Left lobe of liver (tissue), 2 donors: ENCODE results near the gene USP6NL. TPM values are rescaled to one million over a fixed set of nuclear protein-coding genes. Genes with fewer than 3 reads are reported as not detected.
"Not testable (repeated sequence)": the region's sequence is repeated elsewhere in the genome, so short reads cannot be mapped to it uniquely, and the experiment has no call there.

ENCODE experiments used
- ATAC-seq: fragments of 200-7000 bp; cut with Tn5 transposase; one replicate; pipeline ENCODE4 v1.9.1; 2020; ENCODE audit warnings: mild to moderate bottlenecking, moderate library complexity
- DNase-seq: peaks from one replicate; pipeline ENCODE4 v3.0.0-alpha.2; 2020; ENCODE audit warnings: low spot score
- total RNA-seq: library from RNA; stranded (reverse); gene quantifications from one replicate; pipeline ENCODE4 v1.2.1, GENCODE V29; 2021
- donor health status: DM: no; HTN: no; CAD: no; lungs with moderate emphysema.
- donor health status: DM: no; HTN: yes; CAD: no.

USP6NL gene
- total RNA-seq, 1 donor from 2014 or later, result 9.0 TPM

DNA sequence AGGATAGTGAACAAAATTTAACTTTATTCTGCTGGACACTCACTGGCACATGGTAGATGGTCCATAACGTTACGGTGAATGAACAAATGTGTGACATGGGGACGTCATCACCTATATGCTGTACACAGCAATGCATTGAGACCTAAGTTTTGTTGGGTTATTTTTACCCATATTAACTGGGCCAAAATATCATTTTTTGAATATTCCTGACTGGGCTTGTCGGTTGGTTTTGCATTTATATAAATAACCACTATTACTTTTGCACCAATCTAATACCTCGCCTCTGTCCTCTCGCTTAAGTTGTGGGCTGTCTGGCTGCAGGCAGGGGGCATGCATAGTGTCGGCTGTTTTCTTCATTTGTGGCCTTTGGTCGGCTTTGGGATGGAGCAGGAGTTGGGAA is 161.7 kb downstream of the USP6NL start:
- DNase-seq (no peak), ATAC-seq (no peak)

DNA sequence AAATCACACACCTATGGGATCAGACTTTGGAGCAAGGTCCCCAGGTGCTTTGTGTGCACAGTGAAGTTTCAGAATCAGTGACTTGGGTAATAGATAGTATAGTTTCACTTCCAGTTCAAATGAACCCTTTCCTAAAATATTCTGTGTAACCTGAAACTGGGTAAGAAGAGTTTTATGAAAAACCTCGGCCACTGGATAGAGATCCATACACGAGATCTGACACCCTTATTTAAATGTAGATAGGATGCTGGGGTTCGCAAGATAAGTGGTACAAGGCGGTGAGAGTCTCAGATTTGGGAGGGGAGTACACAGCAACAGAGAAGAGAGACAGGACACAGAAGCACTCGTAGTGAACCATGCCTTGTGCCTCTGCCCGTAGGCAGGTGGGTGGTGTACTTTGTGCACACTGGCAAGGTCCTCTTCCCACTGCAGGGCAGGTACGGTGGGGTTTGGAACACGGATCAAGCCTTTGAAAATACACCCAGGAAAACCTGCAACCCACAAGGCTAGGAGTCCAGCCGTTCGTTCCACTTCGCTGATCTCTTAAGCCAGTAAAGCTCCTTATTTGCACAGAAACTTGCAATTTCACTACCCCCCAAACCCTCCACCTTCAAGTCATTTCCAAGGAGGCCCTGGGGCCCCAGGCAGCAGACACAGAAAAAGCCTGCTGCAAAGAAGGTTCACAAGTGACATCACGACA is 162.8 kb downstream of the USP6NL start:
- DNase-seq, result no peak
- no peak for ATAC-seq

DNA sequence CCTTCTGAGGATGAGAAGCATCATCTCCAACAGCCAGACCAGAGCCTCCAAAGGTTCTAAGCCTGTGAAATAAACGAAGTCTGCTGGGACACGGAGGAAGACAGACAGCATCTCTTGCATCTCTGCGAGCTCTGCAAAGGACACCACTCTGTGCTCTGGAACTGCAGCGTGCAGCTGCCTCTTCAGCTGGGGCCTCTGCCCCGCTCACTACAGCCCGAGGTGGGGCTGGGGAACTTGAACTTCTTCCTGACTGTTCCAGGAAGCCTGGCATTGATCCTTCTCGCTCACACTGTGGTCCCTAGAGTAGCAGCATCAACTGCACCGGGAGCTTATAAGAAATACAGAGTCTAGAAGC is 163.3 kb downstream of the USP6NL start:
- no peak for ATAC-seq
- no peak for DNase-seq

DNA sequence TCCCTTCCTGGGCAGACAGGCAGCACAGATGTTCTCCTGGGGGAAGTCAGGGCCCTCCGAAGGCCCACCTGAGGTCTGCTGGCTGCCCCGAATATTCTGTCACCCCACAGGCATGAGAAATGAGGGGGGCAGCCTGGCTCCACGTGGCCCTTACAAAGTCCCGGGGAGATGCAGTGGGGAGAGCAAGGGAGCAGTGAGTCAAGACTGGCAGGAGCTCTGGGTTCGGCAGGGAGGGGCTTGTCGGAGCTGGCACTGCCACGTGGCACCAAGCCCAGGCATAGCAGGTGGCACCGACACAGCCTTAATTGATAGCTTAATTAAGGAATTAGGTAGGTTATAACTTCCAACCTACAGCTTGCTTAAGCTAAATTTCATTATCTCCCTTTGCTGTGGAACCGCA is 163.9 kb downstream of the USP6NL start:
- DNase-seq (no peak), ATAC-seq (no peak)

DNA sequence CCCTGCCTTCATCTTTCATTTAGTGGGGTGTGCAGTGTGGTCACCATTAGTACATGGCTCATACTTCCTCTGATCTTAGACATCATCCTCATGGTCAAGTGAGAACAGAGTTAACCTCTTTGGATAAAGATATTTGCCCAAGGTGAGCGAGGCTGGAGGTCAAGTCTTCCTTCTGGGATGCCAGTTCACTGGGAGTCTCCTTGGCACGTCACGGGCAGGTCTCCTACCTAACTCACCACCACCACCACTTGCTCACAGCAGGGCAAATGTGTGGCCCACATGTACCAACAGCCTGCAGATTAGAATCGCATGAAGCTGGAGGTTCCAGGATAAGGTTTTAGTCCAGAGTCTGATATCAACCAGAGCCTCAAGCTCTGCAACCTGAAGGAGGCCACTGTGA is 164.6 kb downstream of the USP6NL start:
- DNase-seq (no peak), ATAC-seq (no peak)

DNA sequence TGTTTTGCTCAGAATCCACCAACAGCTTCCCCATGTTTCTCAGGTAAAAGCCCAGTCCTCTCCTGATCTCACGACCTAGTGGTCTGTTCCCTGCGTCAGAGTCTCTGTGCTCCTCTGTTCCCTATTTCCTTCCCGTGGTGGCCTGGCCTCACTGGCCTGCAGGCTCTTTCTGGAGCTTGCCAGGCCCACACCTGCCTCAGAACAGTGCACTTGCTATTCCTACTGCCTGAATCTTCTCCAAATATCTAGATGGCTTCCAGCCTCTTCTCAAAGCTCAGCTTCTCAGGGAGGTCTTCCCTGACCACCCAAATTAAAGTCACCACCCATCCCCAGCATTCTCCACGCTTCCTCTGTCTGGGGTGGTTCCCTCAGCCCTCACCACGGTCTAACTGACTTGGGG is 165.3 kb downstream of the USP6NL start:
- no peak for ATAC-seq
- no peak for DNase-seq

DNA sequence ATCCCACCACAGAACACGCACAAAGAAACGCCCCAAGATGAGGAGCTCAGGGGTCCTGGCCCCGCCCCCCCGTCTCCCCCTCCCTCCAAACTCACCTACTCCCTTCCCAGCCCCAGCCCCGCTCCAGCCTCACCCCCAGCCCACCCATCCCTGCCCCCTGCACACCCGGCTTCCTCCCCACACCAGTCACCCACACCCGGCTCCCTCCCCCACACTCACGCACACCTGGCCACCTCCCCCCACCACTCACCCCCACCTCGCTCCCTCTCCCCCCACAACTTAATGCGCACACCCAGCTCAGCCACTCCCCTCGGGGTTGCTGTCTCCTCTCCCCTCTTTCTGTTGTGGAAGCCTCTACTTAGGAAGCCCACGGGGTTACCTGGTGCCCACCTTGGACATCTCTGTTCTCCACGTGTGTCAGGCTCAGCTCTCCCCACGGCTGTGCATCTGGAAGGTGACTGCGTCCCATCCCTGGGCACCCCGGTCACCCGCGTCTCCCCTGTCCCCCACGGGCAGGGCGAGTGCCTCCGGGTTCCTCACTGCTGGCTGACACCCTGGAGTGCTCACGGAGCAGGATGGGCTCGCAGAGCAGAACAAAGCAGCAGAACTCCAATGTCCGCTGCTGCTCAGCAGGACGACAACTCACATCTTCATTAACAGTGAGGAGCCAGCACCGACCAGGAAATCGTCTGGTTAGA is 166.8 kb downstream of the USP6NL start:
- no peak for DNase-seq
- ATAC-seq, result no peak

DNA sequence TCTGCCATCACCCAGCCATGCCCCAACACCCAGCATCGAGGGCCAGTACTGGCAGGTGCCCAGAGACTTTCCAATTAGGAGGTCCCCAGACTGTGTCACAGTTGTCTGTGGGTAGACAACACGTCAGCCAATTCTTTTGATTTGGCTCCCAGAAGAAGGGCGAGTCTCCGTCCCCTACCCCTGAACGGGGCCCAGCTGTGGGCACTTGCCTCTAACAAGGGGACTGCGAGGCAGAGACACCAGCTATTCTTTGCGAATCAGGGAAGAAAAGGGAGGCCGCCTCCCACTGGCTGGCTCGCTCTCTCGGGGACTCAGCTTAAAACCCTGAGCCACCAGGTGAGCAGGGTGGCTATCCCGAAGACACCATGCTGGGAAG is 167.3 kb downstream of the USP6NL start:
- no peak for ATAC-seq
- DNase-seq, result no peak

DNA sequence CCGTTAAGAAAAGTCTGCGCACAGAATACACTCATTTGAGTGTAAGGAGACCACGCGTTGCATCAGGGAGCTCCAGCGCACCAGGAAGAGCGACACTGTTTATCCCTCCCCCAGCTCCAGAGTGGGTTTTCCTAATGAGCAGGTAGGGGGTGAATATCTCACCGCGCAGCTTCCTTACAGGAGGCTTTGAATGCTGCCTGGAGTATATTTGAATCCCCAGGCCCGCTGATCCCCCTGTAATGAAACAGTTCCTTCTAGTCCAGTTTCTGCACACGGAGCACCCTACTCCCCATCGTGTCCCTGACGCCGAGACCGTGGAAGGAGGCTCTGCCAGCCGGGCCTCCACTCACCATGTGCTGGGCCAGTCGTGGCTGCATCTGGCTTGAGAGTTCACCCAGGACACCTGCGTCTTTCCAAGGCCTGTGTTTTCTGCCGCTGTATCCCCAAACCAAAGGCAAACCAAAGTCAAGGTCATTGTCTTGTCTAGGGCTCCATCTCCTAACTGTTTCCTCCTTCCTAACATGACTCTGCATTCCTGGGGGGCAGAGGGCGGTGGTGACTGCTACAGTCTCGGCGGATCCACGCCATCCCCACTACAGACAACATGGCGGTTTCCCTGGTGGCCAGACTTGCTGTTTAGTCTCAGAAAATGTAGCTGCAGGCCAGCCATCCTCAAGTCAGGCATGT is 167.8 kb downstream of the USP6NL start:
- no peak for ATAC-seq
- no peak for DNase-seq

DNA sequence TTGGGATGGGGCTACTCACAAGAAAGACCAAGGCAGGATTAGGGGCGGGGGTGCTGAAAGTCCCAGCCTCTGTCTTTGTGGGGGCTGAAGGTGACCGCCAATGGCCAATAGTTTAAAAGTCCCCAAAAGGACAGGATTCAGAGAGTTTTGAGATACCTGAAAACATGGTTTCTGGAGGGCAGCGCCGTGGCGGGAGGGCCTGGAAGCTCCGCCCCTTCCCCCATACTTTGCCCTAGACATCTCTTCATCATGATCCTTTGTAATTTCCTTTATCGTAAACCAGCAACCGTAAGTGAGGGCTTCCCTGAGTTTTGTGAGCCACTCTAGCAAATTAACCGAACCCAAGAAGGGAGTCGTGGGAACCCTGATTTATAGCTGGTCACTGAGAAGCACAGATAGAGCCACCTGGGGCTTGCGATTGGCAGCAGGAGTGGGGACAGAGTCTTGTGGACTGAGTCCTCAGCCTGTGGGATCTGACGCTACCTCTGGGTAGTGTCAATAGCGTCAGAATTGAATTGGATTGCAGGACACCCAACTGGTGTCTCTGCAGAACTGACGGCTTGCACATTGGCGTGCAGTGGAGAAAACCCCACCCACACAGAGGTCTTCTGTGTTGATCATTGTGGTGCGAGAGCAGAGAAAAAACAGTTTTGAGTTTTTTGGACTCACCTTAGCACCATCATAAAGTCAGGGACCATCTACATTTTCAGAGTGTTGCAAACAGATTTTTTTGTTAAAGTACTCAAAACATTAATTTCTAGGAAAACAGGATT is 169.3 kb downstream of the USP6NL start:
- DNase-seq (no peak), ATAC-seq (no peak)

DNA sequence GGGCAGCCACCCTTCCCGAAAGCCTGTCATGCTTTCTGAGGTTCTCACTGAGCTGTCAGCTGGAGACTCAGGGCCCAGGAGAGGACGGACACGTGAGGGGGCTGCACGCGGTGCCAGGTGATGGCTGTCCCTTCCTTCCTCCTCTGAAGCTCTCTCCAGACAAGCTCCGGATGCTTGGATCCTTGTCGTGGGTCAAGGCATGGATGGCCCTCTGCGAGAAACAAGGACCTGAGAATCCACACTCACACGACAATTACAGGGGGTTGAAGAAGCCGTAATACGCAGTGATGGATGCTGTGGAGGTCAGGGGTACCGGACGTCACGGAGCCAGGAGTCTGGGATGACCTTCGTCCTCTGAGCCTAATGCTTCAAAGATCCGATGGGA is 170.3 kb downstream of the USP6NL start:
- DNase-seq, result no peak

DNA sequence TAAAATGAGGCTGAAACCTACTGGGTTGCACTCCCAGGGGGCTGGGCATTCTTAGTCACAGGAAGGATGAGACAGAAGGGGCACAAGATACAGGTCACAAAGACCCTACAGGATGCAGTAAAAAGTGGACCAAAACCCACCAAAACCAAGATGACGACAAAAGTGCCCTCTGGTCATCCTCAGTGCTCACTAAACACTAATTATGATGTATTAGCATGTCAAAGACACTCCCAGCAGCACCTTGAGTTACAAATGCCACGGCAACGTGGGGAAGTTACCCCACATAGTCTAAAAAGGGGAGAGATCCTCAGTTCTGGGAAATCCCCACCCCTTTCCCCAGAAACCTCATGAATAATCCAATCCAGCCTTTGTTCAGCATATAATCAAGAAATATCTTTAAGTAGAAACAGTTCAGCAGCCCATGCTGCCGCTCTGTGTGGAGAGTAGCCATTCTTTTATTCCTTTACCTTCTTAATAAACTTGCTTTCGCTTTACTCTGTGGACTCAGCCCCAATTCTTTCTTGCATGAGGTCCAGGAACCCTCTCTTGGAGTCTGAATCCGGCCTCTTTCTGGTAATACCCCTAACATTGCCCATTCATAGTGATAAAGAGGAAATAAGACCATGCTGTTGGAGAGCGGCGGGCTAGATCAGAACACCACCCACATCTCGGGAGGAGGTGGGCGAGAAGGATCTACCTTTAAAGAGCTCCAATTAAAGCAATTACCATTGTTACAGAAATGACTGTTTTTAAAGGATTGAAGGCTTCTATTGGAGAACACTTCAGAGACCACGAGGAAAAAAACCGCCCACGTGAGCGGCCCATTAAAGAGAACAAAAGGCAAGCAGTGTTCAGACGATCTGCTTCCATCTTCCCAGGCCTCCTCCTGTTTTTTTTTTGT is 170.9 kb downstream of the USP6NL start:
- no peak for DNase-seq
- ATAC-seq, result no peak

More for the DNA sequence above, 170.3 kb downstream of the USP6NL start:
- ATAC-seq, result no peak

DNA sequence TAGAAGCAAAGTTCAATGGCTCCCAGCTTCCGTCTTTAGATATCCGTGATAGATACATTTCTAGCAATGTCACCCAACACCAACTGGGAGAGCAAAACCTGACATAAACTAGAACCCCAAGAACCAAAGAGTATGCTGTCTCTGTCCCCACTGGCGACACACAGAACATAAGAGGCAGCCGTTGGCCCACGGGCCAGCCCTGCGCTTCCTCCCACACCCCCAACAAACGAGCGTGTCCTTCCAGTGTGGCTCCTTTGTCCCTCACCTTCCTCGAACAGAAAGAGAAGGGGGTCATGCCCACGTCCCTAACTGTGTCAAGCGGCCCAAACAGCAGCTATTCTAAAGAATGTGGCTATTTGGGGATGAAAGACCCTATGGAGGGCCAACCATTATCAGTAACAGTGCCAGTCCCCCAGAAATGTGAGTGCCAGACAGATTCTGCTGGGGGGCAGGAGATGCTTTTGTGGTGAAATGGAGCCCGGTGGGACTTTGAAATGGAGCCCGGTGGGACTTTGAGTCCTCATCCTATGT is 171.9 kb downstream of the USP6NL start:
- ATAC-seq (no peak), DNase-seq (no peak)

DNA sequence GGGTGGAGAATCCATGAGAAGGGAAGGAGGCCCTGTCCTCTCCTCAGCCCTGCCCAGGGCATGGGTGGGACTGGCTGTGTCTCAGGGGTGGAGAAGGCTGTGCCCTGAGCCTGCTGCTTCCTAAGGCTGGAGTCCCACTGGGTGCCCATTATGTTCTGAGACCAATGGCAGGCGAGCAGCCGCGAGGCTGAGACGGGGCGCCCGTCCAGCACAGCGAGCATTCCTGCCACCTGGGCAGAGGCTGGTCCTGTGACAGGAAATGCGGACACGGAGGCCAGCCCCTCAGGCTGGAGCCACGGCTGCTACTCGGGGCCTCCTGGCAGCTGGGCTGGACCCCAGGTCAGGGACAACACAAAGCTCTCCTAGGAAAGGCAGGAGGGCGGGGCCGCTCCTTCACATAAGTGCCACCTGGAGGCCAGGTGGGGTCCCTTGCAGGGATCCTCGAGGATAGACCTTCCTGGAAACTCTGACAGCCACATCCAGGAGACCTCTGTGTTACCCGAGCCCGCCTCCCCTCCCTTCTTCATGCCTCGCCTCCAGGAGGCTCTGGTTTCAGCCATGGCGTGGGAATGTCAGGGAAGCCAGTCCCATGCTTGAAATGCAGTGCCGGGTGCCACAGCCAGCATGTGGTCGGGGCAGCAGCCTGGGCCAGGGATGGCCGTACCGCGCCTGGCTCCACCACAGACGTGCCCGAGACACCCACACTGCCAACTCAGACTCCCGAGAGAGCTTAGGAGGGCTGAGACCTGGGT is 173.9 kb downstream of the USP6NL start:
- no peak for DNase-seq

DNA sequence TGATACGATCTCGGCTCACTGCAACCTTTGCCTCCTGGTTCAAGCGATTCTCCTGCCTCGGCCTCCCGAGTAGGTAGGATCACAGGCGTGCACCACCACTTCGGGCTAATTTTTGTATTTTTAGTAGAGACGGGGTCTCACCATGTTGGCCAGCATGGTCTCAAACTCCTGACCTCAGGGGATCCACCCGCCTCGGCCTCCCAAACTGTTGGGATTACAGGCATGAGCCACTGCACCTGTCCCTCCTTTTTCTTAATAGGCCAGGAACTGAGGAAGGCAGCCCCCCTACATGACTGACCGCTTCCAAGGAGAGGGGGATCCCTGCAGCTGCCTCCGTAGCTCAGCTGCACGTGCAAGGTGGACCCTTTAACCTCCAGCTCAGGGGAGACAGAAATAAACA is 175.0 kb downstream of the USP6NL start:
- not testable (repeated sequence) for DNase-seq, ATAC-seq

More for the DNA sequence above, 173.9 kb downstream of the USP6NL start:
- ATAC-seq, result no peak

DNA sequence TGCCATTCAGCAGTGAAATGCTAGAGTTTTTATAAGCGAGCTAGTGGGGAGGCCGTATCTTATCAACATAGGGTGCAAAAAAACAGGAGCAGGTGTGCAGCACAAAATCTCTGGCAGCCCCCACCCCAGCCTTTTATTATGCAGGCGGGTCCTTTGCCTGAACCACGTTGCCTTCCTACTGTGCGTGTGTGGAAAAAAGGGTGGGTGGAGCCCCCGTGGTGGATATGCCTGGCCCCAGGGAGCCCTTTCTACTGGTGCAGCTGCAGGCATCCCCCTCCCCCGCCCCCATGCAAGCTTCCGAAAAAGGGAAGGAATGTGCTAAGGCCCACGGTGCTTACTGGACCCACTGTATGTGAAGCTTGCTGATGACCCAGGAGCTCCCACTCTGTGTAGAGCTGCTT is 175.9 kb downstream of the USP6NL start:
- DNase-seq (no peak), ATAC-seq (no peak)

DNA sequence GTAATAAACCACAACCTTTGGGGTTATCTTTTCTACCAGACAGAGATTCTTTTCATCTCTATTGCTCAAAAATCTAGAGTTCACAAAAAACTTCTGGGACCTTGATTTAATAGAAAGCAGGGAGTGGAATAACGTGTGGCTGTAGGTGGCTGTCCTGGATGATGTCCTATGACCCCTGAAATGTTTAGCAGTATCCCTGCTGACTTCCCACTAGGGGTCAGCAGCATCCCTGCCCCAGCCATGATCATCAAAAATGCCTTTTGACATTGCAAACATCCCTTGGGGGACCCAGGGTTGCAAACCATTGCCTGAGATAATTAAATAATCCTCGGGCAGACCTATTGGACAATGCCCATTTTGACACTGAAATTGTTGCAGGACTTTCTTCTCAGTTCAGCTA is 177.1 kb downstream of the USP6NL start:
- ATAC-seq, result peak; percentile 77

DNA sequence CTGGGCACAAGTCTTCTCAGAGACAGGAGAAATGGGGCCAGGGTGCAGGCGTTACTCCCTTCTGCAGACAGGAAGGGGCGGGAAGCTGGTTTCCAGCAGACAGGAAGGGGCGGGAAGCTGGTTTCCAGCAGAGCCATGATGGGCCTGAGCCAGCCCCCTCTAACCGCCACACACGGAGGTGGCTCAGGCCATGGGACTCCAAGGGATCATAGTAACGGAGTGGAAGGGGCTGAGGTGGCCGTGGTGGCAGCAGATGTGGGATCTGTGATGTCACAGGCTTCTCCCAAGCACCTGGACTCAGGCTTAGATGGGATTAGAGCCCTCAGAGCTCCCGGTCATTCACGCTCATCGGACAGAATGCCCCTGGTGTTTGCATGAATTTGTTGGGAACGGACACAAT is 177.8 kb downstream of the USP6NL start:
- no peak for ATAC-seq

More for the DNA sequence above, 177.1 kb downstream of the USP6NL start:
- no peak for DNase-seq

DNA sequence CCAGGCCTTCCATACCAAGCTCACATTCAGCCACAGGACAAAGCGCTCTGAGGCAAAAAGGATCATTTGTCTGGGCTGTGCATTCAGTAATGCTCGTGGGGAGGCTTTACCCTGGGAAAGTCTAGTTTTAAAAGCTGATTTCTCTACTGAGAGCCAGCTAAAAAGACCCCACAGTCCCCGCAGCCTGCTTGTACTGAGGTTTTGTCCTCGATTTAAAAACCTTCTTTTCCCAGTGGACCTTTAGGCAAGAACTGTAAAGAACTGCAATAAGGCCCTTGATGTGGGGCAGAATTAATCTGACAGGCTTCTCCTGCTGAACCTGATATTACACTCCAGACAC is 180.3 kb downstream of the USP6NL start:
- DNase-seq (peak; percentile 6), ATAC-seq (no peak)

More for the DNA sequence above, 177.8 kb downstream of the USP6NL start:
- no peak for DNase-seq
